Retinal pigment epithelial cell (primary cell): ENCODE data around the gene GGN.
A peak's percentile ranks its signal among the peaks of the same experiment; 100 is the strongest.

Source experiments
- DNase-seq: peaks from one replicate; pipeline ENCODE4 v3.0.0-alpha.2; 2010; ENCODE audit warnings: low read depth
- H3K4me3 ChIP-seq: 2 replicates; pipeline ENCODE4 v1.5.1; 2011; ENCODE audit warnings: mild to moderate bottlenecking, low read length, control low read depth, moderate library complexity
- TF ChIP-seq, protein P1 (sequence below): conservative IDR thresholded peaks from 2 replicates; pipeline ENCODE4 v1.5.1; 2011; ENCODE audit warnings: low read depth, low read length, control low read depth, inconsistent platforms

The GGN gene

DNA sequence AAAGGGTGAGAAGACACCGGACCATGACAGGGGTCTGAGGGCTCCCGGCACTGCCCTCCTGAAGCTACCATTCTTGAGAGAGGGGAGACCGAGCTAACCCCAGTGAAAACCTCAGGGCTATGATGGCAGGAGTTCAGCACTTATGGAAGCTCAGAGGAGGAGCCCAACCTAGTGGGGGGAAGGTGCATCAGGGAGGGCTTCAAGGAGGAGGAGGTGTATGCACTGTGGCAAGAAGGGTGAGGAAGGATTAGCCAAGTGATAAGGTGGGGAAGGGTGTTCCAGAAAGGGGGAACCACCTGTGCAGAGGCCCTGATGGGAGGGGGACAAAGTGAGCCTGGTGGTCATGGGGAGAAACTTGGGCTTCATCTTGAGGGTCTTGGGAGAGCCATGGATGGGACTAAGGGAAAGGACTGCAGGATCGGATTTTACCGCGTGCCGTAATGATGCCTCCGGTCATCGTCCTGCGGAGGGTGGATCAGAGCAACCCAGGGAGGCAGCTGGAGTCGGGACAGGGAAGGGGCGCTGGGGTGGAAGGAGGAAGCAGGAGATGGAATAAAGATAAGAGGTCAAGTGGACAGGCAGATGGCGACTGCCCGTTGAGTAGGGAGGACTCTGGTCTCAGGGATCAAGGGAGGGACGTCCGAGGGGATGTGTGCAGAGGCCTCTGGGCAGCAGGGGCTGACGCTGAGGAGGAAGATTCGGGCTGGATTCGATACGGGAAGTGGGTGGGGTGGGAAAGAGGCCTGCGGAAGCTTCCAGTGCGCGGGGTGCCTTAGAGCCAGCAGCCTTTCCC, 26.8 kb downstream of the GGN start:
- no peak for DNase-seq
- TF ChIP-seq, protein P1, sequence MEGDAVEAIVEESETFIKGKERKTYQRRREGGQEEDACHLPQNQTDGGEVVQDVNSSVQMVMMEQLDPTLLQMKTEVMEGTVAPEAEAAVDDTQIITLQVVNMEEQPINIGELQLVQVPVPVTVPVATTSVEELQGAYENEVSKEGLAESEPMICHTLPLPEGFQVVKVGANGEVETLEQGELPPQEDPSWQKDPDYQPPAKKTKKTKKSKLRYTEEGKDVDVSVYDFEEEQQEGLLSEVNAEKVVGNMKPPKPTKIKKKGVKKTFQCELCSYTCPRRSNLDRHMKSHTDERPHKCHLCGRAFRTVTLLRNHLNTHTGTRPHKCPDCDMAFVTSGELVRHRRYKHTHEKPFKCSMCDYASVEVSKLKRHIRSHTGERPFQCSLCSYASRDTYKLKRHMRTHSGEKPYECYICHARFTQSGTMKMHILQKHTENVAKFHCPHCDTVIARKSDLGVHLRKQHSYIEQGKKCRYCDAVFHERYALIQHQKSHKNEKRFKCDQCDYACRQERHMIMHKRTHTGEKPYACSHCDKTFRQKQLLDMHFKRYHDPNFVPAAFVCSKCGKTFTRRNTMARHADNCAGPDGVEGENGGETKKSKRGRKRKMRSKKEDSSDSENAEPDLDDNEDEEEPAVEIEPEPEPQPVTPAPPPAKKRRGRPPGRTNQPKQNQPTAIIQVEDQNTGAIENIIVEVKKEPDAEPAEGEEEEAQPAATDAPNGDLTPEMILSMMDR, result no peak
- peak overlapping the region; percentile 65 for H3K4me3 ChIP-seq

DNA sequence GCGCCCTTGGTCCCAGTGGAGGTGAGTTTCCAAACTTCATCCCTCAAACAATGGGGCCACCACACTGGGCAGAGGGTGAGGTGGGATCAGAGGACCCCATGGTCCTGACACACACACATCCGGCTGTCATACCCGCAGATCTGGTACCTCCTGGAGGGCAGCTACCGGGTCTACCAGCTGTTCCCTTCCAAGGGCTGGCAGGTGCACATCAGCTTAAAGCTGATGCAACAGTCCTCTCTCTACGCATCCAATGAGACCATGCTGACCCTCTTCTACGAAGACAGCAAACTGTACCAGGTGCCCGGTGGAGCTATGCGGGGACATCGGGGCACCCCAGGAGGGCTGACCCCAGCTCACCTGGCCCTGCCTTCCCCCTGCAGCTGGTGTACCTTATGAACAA, 27.5 kb downstream of the GGN start:
- TF ChIP-seq, protein P1, result no peak
- DNase-seq, result no peak
- H3K4me3 ChIP-seq, result no peak overlapping the region

DNA sequence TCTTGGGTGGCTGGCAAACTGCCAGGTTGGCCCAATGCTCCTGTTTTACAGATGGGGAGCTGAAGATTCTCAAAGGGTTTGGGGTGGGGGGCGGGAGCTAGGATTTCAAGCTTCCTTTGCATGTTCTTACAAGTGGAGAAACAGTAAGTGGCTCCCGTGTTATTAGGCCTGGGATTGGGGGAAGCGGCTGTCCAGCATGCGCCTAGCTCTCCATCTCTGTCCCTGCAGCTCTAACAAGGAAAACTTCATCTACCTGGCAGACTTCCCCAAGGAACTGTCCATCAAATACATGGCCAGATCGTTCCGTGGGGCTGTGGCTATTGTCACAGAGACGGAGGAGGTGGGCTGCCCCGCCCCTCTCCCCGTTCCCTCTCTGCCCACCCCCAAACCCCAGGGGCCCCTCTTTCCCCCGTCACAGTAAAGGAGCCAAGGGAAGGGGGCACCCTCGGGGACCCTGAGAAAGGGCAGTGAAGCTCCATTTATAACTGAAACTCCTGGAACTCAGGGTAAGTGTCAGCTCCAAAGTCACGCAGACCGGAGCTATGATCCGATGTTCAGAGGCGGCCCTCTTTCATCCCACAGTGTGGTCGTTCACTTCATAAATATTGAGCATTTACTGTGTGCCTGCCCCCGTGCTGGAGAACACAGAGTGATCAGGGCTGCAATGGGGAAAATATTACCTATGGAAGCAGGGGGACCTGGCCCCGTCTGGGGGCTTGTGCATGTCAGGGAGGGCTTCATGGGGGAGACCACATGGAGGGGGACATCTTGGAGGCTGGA, 28.4 kb downstream of the GGN start:
- no peak for DNase-seq
- TF ChIP-seq, protein P1, result no peak
- H3K4me3 ChIP-seq, result no peak overlapping the region

DNA sequence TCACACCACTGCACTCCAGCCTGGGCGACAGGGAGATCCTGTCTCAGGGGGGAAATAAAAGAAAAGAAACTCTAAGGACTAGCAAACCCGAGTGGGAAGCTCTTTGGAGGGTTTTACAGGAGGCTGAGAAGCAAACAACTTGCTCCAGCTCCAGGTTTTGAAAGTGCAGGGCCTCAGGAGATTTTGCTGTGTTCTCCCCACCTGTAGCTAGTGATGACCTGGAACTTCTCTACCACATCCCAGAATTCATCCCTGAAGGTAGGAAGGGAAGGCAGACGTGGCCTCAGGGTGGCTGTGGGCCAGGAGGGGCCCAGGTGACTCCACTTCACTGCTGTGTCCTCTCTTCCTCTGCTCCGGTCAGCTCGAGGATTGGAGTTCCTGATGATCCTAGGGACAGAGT, 29.8 kb downstream of the GGN start:
- H3K4me3 ChIP-seq, result no peak overlapping the region
- DNase-seq, result no peak
- TF ChIP-seq, protein P1, result no peak

DNA sequence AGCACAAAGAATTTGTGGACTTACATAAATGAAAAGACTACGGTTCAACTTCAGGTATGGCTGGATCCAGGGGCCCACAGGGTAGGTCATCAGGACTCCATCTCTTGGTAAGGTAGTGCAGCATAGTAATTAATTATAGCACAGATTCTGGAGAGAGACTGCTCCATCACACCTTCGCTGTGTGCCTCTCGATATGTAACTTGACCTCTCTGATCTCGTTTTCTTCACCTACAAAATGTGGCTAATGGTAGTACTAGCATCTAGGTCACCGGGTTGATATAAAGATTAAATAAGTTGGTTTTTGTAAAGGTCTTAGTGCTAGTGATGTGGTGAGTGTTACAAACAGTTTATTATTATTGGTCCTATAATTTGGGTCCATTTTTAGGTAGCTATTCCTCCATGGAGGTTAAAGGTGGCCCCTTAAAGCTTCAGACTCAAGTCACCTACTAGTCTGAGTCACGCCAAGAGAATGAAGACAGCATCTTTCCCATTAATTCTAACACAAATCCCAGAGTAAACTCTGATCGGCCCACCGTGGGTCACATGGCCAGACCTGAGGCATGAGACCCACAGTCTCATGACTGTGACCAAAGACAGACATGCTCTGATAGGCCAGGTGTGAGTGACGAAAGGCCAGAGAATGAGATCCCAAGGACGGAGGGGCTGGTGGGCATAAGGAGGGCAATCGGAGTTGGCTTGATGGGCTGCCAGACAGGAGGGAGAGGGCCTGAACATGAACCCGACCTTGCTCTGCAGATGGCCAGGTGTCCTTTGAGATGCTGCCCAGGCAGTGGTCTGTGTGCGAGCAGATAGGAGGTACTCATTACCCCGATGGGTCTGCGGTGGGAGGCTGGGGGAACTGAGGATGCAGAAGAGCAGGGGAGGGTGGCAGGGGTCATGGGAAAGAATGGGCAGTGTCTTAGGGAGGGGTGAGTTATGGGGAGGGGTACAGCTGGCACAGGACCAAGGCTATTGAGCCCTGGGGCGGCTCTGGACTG, 31.8 kb downstream of the GGN start:
- TF ChIP-seq, protein P1, result no peak
- H3K4me3 ChIP-seq, result no peak overlapping the region
- no peak for DNase-seq

DNA sequence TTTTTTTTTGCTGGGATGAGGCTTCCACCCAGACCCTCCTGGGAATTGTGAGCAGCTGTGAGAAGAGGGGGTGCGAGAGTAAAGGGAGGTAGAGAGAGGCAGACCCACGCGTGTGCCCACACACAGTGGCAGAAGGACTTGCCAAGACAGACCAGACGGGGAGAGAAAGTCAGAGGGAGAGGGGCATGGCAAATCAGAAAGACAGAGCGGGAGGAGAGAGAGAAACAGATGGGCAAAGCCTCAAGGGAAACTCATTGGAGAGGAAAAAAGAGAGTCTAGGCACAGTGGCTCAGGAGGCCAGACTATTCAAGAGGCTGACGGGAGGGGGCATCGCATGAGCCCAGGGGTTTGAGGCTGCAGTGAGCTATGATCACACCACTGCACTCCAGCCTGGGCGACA, 35.2 kb downstream of the GGN start:
- H3K4me3 ChIP-seq, result no peak overlapping the region
- no peak for DNase-seq
- TF ChIP-seq, protein P1, result no peak
